ES-I3 (cell line): ENCODE data around the gene ELP5.

Experiments used
- H3K36me3 ChIP-seq: 2 replicates; pipeline ENCODE4 v1.6.1; 2013; ENCODE audit warnings: mild to moderate bottlenecking, low read length, control low read depth, moderate library complexity; ENCODE audit not compliant: insufficient read depth
- H3K4me1 ChIP-seq: 2 replicates; pipeline ENCODE4 v1.6.1; 2013; ENCODE audit warnings: mild to moderate bottlenecking, control low read depth, low read length; ENCODE audit not compliant: insufficient read depth
- H3K9ac ChIP-seq: 2 replicates; pipeline ENCODE4 v1.6.1; 2013; ENCODE audit warnings: low read depth, mild to moderate bottlenecking, low read length, moderate library complexity
- H3K9me3 ChIP-seq: 2 replicates; pipeline ENCODE4 v1.6.1; 2013; ENCODE audit warnings: mild to moderate bottlenecking, low read length, moderate library complexity; ENCODE audit not compliant: control insufficient read depth, insufficient read depth

The ELP5 gene

GRCh38 chr17:7290166-7290565, 38.2 kb downstream of the ELP5 start:
- Histone ChIP-seq H3K36me3 (no peaks in the 10 kb centered on the region), H3K4me1 (peaks cover 18% of the 10 kb centered on the region), H3K9ac (no peak overlapping the region), H3K9me3 (no peaks in the 10 kb centered on the region)

GRCh38 chr17:7290685-7291084, 38.7 kb downstream of the ELP5 start:
- Histone ChIP-seq H3K9ac (no peak overlapping the region), H3K4me1 (peaks cover 18% of the 10 kb centered on the region), H3K36me3 (no peaks in the 10 kb centered on the region), H3K9me3 (no peaks in the 10 kb centered on the region)

DNA sequence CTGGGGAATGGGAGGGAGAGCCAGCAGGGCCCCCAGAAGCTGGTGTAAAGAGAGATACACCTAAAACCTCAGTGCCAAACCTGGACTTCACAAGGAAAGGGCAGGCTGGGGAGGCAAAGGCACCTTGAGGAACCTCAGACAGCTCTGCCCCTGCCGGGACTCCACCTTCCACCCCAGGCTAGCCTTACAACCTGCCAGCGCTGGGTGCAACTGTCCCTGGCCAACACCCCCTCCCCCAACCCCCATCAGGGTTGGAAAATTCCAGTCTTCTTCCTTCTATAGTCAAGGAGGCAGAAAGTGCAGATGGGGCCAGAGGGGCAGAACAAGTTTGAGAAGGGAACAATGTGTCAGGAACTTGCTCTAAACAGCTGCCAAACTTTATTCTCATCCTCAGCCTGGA, 40.2 kb downstream of the ELP5 start:
- Histone ChIP-seq H3K36me3 (no peaks in the 10 kb centered on the region), H3K9ac (no peak overlapping the region), H3K4me1 (peaks cover 18% of the 10 kb centered on the region), H3K9me3 (no peaks in the 10 kb centered on the region)

DNA sequence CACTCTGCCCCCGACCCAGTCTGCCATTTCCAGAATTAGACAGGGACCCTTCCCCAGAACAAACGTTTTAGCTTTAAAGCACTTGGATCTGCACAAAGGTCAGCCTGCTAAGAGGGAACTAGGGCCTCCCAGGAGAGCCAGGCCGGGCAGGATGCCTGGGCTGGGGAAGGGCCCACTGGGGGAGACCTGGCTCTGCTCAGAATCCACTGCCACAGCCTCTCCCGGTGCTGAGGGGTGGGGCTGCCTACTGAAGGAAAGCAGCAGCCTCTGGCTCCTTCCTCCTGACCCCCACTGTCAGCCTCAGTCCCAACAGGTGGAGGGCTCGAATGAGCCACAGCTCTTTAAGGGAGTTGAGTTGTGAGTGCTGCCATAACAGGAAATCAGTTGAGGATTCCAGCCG, 40.7 kb downstream of the ELP5 start:
- no peaks in the 10 kb centered on the region for H3K9me3 ChIP-seq
- H3K36me3 ChIP-seq = no peaks in the 10 kb centered on the region
- peaks cover 18% of the 10 kb centered on the region for H3K4me1 ChIP-seq
- H3K9ac ChIP-seq = no peak overlapping the region

- Histone ChIP-seq H3K9me3 (no peaks in the 10 kb centered on the region), H3K9ac (no peak overlapping the region), H3K4me1 (peaks cover 18% of the 10 kb centered on the region), H3K36me3 (no peaks in the 10 kb centered on the region)
Observed at GRCh38 chr17:7293159-7293558, 41.1 kb downstream of the ELP5 start.

GRCh38 chr17:7293816-7294613, 42.0 kb downstream of the ELP5 start:
- Histone ChIP-seq H3K9ac (peak overlapping the region; percentile 46; the same call in 1 of the 2 replicates), H3K9me3 (no peaks in the 10 kb centered on the region), H3K4me1 (peaks cover 18% of the 10 kb centered on the region)

DNA sequence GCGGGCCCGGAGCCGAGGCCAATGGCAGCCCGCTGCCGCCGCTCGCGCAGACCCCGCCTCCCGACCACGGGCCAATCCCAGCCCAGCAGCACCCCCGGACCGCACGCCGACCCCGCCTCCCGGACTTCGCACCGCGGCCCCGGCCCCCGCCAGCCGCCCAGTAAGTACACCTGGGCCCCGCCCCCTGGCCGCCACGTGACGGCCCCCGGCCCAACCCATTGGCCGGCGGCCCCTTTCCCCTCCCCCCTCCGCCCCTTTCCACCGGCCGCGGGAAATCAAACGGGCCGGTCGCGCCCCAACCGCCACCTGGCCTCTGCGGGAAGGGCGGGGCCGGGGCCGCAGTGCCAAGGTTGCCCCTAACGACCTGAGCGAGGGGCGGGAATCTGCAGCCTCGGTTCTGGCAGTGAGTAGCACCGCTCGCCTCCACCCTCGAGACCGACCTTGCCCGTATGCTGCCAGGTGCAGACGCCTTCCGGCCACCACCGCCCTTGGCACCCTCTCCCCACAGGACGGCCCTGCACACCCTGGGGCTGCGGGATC, 42.7 kb downstream of the ELP5 start, which contains the start of gene YBX2:
YBX2 (minus strand) TSS at position 26 of the 540 bp plus-strand sequence. CDS start 139 bp downstream, outside the sequence.
- H3K9ac ChIP-seq = peak within 1 kb of the TSS; percentile 56
- no peaks in the 10 kb centered on the region for H3K9me3 ChIP-seq
- H3K36me3 ChIP-seq = no peaks in the 10 kb centered on the region
- H3K4me1 ChIP-seq = peaks cover 18% of the 10 kb centered on the region

More at GRCh38 chr17:7293816-7294613, 42.0 kb downstream of the ELP5 start:
- H3K36me3 ChIP-seq = no peaks in the 10 kb centered on the region

- Histone ChIP-seq H3K4me1 (peaks cover 18% of the 10 kb centered on the region), H3K36me3 (no peaks in the 10 kb centered on the region), H3K9me3 (no peaks in the 10 kb centered on the region), H3K9ac (peak overlapping the region; percentile 56; the same call in 1 of the 2 replicates)
Observed at GRCh38 chr17:7295230-7296180, 43.5 kb downstream of the ELP5 start.

- H3K36me3 ChIP-seq = no peaks in the 10 kb centered on the region
- peak overlapping the region; percentile 7; the same call in 1 of the 2 replicates for H3K9ac ChIP-seq
- peaks cover 18% of the 10 kb centered on the region for H3K4me1 ChIP-seq
- no peaks in the 10 kb centered on the region for H3K9me3 ChIP-seq
Observed at GRCh38 chr17:7296189-7296861, 44.3 kb downstream of the ELP5 start.

DNA sequence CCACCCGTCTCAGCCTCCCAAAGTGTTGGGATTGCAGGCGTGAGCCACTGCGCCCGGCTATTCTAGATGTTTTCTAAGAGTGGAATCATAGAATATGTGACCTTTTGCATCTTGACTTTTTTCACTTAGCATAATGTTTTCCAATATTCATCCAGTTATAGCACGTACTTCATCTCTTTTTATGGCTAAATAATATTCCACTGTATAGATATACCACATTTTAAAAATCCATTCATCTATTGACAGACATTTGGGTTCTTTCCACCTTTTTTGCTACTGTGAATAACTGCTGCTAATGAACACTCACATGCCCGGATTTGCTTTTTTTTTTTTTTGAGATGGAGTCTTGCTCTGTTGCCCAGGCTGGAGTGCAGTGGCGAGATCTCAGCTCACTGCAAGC, 52.2 kb downstream of the ELP5 start:
- Histone ChIP-seq H3K36me3 (no peaks in the 10 kb centered on the region), H3K4me1 (peaks cover 2% of the 10 kb centered on the region; the same call in 1 of the 2 replicates)

DNA sequence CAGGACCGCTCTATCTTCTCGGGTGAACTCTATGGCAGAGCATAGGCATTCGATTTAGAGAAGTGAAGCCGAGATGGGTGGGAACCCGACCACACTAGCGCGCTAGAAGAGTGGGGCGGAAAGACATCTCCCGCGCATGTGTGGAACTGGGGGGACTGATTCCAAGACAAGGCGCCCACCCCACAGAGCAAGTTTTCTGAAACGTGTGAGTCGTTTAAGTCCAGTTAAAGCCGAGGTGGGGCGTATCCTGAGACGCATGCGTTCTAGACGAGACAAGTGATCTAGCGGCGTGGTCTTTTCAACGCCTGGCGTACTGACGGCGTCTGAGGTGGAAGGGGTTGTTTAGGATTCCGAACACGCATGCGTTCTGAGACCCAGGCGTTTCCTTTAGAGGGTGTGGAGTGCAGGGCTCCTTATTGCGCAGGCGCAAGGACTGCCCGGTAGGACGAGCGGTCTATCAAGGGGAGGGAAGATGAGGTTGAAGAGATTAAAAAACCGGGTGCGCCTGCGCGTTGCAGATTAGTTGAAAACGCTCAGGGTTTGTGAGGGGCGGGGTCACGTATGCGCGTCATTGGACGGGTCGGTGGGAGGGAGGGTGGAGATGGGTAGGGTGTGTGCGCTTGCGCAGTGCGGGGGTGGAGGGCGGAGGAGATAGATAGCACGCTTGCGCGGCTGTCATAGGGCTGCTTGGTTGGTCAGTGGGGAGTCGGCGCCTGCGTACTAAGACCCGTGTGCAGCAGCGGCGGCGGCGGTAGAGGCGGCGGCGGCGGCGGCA, 55.1 kb downstream of the ELP5 start, which contains the start of gene EIF5A:
EIF5A (plus strand) TSS at position 718 of the 775 bp plus-strand sequence. CDS start 2,008 bp downstream, outside the sequence.
- Histone ChIP-seq H3K36me3 (peaks cover 23% of the 10 kb centered on the region), H3K9ac (peak within 1 kb of the TSS; percentile 98), H3K4me1 (peaks cover 5% of the 10 kb centered on the region; the same call in 1 of the 2 replicates), H3K9me3 (no peaks in the 10 kb centered on the region)

More for the DNA sequence above, 52.2 kb downstream of the ELP5 start:
- H3K9me3 ChIP-seq = no peaks in the 10 kb centered on the region
- H3K9ac ChIP-seq = no peak overlapping the region

- Histone ChIP-seq H3K4me1 (peaks cover 5% of the 10 kb centered on the region; the same call in 1 of the 2 replicates), H3K9ac (peak overlapping the region; percentile 98), H3K36me3 (peaks cover 27% of the 10 kb centered on the region), H3K9me3 (no peaks in the 10 kb centered on the region)
Observed at GRCh38 chr17:7307686-7308624, 55.9 kb downstream of the ELP5 start.
